LNCaP clone FGC (cell line): ENCODE measurements around the gene FIGLA.

Experiments used
- DNase-seq: peaks from one replicate; pipeline ENCODE4 v3.0.0-alpha.2; 2011; ENCODE audit warnings: low read depth
- H3K4me3 ChIP-seq: 2 replicates; pipeline ENCODE4 v1.5.1; 2011; ENCODE audit warnings: mild to moderate bottlenecking, low read depth, low read length, control low read depth
- CTCF ChIP-seq: IDR thresholded peaks from 2 replicates; pipeline ENCODE4 v1.5.1; 2012; ENCODE audit warnings: mild to moderate bottlenecking; ENCODE audit not compliant: control insufficient read depth, insufficient read depth; ENCODE audit errors: extremely low read depth

FIGLA gene

GRCh38 chr2:70775141-70775540 lies 15.3 kb downstream of the FIGLA start:
- DNase-seq = no peak
- TF ChIP-seq CTCF = no peak
- H3K4me3 ChIP-seq = no peak overlapping the region

GRCh38 chr2:70772486-70773155 lies 17.8 kb downstream of the FIGLA start:
- TF ChIP-seq CTCF = no peak
- no peak overlapping the region for H3K4me3 ChIP-seq
- no peak for DNase-seq

- H3K4me3 ChIP-seq = no peak overlapping the region
- no peak for TF ChIP-seq CTCF
- DNase-seq = no peak
These were observed 19.0 kb downstream of the FIGLA start for GRCh38 chr2:70771446-70771845.

GRCh38 chr2:70769450-70769849 lies 21.0 kb downstream of the FIGLA start:
- no peak for TF ChIP-seq CTCF

GRCh38 chr2:70768590-70769085 lies 21.8 kb downstream of the FIGLA start:
- no peak overlapping the region for H3K4me3 ChIP-seq
- DNase-seq = no peak
- no peak for TF ChIP-seq CTCF

More at GRCh38 chr2:70769450-70769849, 21.0 kb downstream of the FIGLA start:
- no peak overlapping the region for H3K4me3 ChIP-seq
- DNase-seq = no peak

GRCh38 chr2:70767699-70768589 lies 22.5 kb downstream of the FIGLA start, which contains the start of gene ADD2:
Gene ADD2, minus strand, starts transcription at chr2:70768200. Its CDS starts 61,792 bp downstream, at chr2:70706408.
- peak within 1 kb of the TSS; percentile 30 for H3K4me3 ChIP-seq
- TF ChIP-seq CTCF = peak; percentile 19; the same call in 1 of the 2 replicates
- DNase-seq = no peak
